Activated CD4-positive, alpha-beta T cell treated with anti-CD3 and anti-CD28 coated beads, Interleukin-2, amount 50 U/mL, for 4 hours (primary cell): Measurements from ENCODE around the gene GOLGA3.
"Not testable (repeated sequence)": the region's sequence is repeated elsewhere in the genome, so short reads cannot be mapped to it uniquely, and the experiment has no call there.

ENCODE experiments used
- DNase-seq, 2 experiments: peaks; one replicate each; pipeline ENCODE4 v3.0.0-alpha.2; 2020

The GOLGA3 gene, protein sequence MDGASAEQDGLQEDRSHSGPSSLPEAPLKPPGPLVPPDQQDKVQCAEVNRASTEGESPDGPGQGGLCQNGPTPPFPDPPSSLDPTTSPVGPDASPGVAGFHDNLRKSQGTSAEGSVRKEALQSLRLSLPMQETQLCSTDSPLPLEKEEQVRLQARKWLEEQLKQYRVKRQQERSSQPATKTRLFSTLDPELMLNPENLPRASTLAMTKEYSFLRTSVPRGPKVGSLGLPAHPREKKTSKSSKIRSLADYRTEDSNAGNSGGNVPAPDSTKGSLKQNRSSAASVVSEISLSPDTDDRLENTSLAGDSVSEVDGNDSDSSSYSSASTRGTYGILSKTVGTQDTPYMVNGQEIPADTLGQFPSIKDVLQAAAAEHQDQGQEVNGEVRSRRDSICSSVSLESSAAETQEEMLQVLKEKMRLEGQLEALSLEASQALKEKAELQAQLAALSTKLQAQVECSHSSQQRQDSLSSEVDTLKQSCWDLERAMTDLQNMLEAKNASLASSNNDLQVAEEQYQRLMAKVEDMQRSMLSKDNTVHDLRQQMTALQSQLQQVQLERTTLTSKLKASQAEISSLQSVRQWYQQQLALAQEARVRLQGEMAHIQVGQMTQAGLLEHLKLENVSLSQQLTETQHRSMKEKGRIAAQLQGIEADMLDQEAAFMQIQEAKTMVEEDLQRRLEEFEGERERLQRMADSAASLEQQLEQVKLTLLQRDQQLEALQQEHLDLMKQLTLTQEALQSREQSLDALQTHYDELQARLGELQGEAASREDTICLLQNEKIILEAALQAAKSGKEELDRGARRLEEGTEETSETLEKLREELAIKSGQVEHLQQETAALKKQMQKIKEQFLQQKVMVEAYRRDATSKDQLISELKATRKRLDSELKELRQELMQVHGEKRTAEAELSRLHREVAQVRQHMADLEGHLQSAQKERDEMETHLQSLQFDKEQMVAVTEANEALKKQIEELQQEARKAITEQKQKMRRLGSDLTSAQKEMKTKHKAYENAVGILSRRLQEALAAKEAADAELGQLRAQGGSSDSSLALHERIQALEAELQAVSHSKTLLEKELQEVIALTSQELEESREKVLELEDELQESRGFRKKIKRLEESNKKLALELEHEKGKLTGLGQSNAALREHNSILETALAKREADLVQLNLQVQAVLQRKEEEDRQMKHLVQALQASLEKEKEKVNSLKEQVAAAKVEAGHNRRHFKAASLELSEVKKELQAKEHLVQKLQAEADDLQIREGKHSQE (N-terminal part only)

GRCh38 chr12:132828706-132829534 lies at the start of gene GOLGA3:
Gene GOLGA3 (minus strand): TSS chr12:132828869. CDS start chr12:132822128, 6,741 bp downstream.
- peak; percentile 91 to 93 for DNase-seq

DNA sequence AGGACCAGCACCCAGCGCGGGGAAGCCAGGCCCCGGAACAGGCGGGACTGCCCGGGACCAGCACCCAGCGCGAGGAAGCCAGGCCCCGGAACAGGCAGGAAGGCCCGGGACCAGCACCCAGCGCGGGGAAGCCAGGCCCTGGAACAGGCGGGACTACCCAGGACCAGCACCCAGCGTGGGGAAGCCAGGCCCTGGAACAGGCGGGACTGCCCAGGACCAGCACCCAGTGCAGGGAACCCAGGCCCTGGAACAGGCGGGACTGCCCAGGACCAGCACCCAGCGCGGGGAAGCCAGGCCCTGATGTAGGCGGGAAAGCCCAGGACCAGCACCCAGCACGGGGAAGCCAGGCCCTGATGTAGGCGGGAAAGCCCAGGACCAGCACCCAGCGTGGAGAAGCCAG lies 46.0 kb upstream of the GOLGA3 start:
- not testable (repeated sequence) for DNase-seq

GRCh38 chr12:132874175-132874574 lies 45.5 kb upstream of the GOLGA3 start:
- no peak for DNase-seq

DNA sequence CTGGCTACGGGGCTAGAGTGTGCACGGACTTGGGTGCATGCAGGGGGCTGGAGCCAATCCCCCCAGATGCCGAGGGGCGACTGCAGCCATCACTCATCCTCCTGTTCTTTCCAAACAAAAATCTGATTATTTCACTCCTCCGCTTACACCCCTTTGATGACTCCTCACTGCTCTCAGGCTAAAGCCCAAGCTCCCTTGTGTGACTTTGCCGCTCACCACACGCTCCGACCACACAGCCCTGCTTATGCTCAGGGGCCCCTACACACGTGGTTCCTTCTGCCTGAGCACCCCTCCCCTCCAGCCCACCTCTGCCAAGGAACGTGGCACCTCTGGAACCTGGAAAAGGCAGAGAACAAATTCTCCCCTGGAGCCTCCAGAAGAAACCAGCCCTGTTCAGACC lies 45.1 kb upstream of the GOLGA3 start:
- DNase-seq: no peak

DNA sequence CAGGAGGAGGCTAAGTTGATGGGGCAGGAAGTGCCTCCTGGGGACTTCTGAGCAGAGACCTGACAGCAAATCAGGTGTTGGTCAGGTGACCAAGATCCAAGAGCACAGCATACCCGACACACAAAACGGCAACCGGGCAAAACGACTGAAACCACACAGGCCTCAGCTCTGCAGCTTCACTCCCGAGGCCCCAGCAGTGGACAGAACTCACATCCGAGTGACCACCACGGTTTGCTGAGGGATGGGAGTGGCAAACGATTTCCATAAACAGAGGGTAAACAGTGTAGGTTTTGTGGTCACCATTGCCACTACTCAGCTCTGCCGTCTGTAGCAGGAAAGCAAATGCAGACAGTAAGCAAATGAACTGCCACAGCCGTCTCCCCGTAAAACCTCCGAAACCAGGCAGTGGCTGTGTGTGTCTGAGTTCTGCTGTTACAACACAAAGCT lies 44.3 kb upstream of the GOLGA3 start:
- no peak for DNase-seq

DNA sequence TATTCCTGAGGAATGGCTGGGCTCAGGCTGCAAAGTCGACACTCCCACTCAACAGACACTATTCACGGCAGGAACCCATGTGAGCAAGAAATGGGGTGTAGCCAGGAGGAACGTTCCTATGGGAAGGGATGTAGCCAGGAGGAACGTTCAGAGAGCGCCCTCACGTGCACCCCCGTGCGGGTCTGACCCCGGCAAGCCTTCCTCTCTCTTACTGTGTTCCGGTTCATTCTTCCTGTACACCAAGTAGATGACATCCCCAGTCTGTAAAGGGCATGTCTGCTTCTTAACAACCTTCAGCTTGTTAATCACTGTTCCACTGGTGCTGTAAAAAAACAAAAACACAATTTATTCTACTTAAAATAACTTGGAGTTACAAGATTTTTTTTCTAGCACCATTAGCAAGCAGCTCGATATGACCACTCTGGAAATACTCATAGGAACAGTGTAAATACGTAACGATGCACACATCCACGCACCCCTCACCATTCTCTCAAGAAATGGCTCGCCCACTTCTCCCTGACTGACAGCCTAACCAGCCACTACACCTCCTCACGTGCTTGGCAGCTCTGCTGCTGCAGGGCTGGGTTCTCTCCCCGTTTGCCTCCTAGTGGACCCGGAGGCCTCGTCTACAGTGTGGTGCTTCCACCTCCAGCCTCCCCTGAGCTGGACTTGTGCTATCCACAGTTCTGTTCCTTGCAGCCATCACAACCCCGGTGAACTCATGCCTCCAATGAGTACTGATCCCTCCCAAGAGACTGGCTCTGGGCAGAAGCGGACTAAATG lies 43.6 kb upstream of the GOLGA3 start:
- DNase-seq: no peak

DNA sequence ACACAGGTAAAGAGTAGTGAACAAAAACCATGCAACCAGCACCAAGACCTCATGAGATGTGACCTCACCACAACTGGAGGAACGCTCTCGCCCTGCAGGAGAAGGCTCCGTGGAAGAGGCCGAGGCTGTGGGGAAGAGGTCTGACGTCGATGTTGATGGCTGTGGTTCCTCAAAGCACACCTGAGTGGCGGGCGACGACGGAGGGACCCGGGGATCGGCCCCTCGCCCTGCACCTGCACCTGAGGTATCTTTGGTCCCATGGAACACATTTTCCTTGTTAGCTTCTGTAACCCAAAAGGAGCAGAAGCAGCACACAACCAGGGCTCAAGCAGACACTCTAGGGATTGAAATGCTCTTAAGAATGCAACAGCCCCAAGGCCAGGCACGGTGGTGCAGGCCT lies 40.9 kb upstream of the GOLGA3 start:
- DNase-seq: no peak

DNA sequence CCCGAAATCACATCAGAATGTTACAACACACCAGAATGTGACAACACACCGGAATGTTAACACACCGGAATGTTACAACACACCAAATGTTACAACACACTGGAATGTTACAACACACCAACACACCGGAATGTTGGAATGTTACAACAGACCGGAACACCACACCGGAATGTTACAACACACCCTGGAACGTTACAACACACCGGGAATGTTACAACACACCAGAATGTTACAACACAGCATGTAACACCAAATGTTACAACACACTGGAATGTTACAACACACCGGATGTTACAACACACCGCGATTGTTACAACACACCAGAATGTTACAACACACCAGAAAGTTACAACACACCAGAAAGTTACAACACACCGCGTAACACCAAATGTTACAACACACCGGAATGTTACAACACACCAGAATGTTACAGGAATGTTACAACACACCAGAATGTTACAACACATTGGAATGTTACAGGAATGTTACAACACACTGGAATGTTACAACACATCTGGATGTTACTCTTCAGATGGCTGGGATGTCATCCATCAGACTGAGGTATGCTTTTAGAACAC lies 37.7 kb upstream of the GOLGA3 start:
- no peak for DNase-seq

GRCh38 chr12:132861558-132861957 lies 32.9 kb upstream of the GOLGA3 start:
- no peak for DNase-seq

DNA sequence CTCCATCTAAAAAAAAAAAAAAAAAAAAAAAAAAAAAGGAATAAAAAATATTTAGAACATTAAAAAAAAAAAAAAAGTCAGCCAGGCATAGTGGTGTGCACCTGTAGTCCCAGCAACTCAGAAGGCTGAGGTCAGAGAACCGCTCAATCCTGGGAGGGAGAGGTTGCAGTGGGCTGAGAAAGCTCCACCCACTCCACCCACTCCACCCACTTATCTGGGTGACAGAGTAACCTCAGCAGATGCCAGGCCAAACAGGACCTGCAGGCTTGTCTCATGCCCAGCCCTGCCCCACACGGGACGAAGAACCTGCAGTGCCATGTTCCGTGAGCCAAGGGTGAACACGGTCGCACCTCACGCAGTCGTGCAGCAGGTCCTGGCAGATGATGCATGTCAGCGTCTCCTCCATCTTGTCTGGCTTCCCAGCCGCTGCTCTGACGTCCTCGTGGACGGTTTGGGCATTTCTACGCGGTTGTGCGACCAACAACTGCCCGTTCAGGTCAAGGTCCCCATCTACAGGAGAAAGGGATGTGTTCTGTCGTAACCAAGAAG lies 30.1 kb upstream of the GOLGA3 start:
- DNase-seq: no peak

- DNase-seq: not testable (repeated sequence)
These were observed 28.4 kb upstream of the GOLGA3 start for GRCh38 chr12:132857019-132857418.

DNA sequence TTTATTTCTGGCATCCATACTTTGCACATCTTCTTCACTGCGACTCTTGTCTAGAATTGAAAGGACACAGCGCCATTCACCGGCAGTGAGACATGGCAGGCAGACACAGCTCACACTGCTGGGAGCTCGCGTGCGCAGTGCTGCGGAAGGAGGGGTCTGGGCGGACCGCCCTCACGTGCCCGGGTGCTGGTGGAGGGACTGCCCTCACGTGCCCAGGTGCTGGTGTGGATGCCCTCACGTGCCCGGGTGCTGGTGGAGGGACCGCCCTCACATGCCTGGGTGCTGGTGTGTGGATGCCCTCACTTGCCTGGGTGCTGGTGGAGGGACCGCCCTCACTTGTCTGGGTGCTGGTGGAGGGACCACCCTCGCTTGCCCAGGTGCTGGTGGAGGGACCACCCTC lies 27.9 kb upstream of the GOLGA3 start:
- no peak for DNase-seq

DNA sequence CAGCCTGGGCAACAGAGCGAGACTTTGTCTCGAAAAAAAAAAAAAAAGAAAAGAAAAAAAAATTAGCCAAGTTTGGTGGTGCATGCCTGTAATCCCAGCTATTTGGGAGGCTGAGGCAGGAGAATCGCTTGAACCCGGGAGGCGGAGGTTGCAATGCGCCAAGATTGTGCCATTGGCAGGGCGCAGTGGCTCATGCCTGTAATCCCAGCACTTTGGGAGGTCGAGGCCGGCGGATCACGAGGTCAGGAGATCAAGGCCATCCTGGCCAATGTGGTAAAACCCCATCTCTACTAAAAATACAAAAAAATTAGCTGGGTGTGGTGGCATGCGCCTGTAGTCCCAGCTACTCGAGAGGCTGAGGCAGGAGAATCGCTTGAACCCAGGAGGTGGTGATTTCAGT lies 26.5 kb upstream of the GOLGA3 start:
- DNase-seq: not testable (repeated sequence)

DNA sequence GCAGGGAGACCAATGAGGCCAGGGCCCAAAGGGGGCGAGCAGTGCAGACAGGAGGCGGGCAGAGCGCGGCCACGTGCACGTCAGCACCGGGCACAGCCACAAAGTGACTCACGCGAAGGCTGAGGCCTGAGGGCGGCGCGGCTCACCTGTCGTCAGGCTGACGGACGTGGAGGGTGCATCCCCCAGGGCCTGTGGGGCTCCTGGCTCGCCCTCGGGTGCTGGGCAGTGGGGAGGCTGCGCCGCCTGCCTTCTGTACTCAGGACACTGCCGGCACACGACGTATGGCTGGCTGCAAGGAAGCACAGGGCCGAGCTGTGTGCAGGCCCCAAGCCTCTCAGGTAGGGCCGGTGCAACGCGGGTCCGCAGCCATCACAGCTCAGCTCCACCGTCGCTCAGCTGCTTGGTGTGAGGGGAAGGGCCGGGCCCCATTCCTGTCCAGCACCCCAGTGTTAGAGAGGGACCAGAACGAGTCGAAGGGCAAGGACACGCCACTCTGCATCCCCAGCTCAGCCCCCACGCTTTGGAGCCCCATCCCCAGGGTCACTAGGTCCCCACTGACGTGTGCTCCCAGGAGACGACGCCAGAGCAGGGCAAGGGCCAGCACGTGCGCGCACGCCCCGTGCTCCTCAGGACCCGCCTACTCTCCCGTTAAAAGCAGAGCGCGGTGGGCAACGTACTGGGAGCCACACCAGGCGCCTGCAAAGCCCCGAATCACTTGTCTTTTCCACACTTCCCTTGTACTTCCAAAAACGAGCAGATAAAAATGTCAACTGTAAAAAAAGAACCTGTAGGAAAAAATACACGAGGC lies 24.8 kb upstream of the GOLGA3 start:
- DNase-seq: no peak

GRCh38 chr12:132852496-132852895 lies 23.8 kb upstream of the GOLGA3 start:
- no peak for DNase-seq

DNA sequence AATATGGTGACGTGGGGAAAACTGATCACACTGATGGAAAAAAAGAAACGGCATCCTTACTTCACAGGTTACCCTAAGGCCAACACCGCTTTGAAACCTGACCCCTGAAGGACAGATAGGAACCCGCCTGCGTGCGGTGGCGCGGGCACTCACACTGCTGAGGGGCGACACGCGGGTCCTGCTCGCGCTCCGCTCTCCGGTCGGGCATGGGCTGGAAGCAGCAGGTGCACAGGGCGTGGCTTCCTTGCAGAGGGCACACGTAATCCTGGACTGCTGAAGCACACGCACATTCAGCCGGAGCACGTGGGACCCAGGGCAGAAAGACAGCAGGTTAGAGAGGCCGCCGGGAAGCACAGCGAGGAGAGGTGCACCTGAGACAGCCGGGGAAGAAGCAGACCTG lies 22.8 kb upstream of the GOLGA3 start:
- DNase-seq: no peak

- no peak for DNase-seq
These were observed 21.6 kb upstream of the GOLGA3 start for GRCh38 chr12:132850291-132850690.

DNA sequence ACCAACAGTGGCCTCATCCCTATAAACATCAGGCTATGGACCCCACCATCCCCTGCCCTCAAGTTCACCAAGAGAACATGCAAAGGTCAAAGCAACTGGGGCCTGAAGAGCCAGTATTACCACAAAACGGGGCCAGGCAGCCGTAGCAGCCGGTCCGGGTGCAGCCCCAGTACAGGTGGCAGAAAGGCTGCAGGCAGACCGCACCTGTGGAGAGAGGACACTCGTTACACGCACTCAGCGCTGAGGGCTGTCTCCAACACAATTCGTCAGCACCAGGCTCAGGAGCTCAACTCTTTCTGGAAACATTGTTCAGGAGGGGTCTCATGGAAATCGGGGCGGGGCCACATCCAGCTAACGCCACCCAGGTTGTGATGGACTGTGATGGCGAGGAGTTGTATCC lies 19.9 kb upstream of the GOLGA3 start:
- DNase-seq: no peak
